Erythroblast (primary cell): ENCODE data around the gene PTGES2.

Experiments used
- GATA1 ChIP-seq: IDR thresholded peaks from 2 replicates; pipeline ENCODE4 v1.6.1; 2011; ENCODE audit warnings: low read depth, mild to moderate bottlenecking, control low read depth, low read length, moderate library complexity
- POLR2A ChIP-seq: IDR thresholded peaks from 2 replicates; pipeline ENCODE4 v1.6.1; 2011; ENCODE audit warnings: mild to moderate bottlenecking, low read length

DNA sequence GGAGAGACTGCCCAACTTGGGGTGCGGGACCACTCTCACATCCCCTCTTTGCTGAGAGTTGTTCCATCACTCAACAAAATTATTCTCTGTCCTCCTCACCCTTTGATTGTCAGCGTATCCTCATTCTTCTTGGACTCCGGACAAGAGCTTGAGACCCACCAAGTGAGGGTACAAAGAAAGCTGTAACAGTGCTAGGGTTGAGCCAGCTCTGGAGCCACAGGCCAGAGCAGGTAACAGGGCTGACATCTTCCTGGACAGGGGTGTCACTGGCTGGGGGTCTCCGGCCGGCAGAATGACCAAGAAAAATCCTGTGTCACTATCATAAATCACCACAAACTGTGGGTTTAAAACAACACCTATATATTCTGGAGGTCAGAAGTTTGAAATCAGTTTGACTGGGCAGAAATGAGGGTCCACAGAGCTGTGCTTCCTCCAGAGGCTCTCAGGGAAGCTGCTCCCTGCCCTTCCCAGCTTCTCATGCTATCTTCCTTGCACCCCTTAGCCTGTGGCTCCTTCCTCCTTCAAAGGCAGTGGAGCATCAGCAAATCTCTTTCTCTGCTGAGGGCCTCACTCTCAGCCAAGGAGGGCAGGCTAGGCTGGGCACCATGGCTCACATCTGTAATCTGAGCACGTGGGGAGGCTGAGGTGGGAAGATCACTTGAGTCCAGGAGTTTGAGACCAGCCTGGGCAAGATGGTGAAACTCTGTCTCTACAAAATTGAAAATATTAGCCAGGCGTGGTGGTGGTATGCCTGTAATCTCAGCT, 28.4 kb upstream of the PTGES2 start:
- TF ChIP-seq POLR2A: no peak
- no peak for TF ChIP-seq GATA1
